GM18951 (cell line): ENCODE measurements around the gene BRIP1.
"Not testable (repeated sequence)": the region's sequence is repeated elsewhere in the genome, so short reads cannot be mapped to it uniquely, and the experiment has no call there.

Experiments
- POLR2A ChIP-seq: IDR thresholded peaks from 4 replicates; pipeline ENCODE4 v1.6.1; 2011; ENCODE audit warnings: mild to moderate bottlenecking; ENCODE audit not compliant: insufficient read length, insufficient read depth; ENCODE audit errors: extremely low read depth
- in situ Hi-C: fragments of 300-500 bp; cut with MboI; formaldehyde crosslinking; loops from one replicate; pipeline ENCODE4 v1.12.0; 2022; ENCODE audit warnings: low sequenced_read_pairs, mixed read lengths, inconsistent platforms; ENCODE audit not compliant: unreplicated experiment

BRIP1 gene

DNA sequence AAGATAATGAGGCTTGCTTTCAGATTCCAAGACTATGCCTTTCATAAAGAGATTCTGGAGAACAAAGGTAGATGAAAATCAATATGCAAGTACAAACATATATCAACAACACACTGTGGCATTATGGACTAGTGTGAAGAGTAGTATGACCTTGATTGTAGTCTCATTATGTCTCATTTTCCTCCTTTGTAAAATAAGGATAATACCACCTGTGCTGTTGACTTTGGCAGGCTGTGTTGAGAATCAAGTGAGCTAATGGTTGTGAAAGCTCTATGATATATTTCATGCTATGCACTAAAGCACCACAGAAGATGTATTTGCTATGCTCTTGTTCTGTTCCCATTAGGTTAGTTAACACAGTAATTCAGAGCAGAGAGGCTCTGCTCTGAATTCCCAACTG lies 193.8 kb downstream of the BRIP1 start:
- in situ Hi-C loops, result no loop called here
- no peak for TF ChIP-seq POLR2A

GRCh38 chr17:61668486-61668885 lies 194.8 kb downstream of the BRIP1 start:
- TF ChIP-seq POLR2A, result no peak
- in situ Hi-C loops, result no loop called here

- in situ Hi-C loops, result not testable (repeated sequence)
These were observed 196.8 kb downstream of the BRIP1 start for GRCh38 chr17:61666406-61667088.

DNA sequence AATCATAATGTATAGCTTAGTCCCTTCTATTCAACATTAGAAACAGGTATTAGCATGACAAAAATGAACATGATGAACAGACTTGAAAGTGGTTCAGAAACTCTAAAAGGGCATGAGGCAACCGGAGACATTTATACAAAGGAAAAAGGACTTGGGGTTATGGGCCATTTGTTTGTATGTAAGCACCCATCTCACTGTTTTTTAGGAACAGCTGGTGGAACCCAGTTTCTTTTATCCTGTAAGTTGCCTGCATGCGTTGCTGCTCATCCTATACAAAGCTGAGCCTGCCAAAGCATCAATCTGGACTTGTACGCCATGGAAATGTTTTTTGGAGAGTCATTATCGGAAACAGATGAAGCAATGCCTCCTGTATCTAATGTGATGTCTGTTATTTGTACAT lies 200.0 kb downstream of the BRIP1 start:
- no peak for TF ChIP-seq POLR2A
- in situ Hi-C loops, result no loop called here

- TF ChIP-seq POLR2A, result no peak
- in situ Hi-C loops, result no loop called here
These were observed 200.6 kb downstream of the BRIP1 start for GRCh38 chr17:61662741-61663140.

DNA sequence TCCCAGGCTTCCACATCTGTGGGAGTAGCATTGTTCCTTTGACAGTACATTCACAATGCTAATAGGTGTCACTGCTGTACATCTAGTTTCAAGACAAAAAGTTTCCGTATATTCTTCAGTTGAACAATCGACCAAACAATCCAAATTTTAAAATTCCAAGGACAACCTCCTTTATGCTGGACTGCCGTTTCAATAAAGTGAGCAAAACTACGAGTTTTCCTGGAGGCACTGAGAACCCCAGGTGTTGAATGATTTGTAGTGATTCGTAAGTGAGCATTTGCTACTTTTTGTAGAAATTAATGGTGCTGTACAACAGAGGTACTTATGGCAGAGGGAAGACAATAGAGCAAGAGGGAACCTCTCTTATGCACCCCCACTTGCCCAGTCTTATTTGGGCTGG lies 201.1 kb downstream of the BRIP1 start:
- no peak for TF ChIP-seq POLR2A
- in situ Hi-C loops, result no loop called here

DNA sequence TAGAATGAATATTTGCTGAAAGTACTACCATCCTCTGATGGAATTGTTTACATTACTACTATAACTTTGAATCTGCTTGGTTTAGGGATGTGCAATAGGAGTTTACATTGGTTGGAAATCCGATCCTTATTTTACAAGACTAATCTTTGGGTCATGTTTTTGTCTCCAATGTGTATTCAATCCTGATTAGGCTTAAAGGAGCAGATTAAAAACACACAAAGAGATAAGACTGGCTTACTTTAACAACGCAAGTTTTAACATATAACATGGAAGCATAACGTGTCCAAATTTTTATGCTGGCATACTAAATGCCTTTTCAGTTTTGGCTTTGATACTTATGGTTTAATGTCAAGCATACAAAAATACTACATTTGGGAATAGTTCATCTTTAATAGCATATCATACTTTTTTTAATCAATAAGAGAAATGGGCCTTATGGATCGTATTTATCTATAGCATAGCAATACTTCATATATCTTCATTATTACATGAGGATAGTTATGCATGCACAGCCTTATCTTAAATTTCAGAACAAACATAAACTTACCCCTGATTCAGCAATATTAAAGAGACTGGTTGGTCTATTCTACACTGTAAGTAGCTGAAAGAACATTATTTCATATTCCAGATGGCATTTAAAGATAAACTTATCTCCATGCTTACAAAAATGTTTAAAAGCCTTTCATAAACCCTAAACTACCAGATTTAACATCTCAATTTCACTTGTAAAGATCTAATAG lies 202.4 kb downstream of the BRIP1 start:
- in situ Hi-C loops, result no loop called here
- TF ChIP-seq POLR2A, result no peak

DNA sequence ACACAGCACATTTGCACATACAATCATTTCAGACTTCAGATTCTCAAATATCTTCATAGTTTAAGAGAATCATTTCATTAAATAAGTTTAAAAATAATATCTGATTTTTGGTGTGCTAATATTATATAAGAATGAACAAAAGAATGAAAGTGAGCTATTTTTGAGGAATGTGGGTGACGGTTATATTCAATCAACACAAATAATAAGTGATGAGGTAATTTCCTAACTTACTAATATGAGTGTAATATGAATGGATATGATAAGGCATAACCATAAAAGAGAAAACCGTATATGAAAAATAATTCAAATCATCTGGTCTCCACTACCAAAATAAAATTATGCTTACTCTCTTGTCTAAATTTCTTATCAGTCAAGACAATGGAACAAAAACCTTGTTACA lies 203.9 kb downstream of the BRIP1 start:
- no peak for TF ChIP-seq POLR2A
- in situ Hi-C loops, result no loop called here

GRCh38 chr17:61658183-61658582 lies 205.1 kb downstream of the BRIP1 start:
- no peak for TF ChIP-seq POLR2A
- in situ Hi-C loops, result no loop called here

DNA sequence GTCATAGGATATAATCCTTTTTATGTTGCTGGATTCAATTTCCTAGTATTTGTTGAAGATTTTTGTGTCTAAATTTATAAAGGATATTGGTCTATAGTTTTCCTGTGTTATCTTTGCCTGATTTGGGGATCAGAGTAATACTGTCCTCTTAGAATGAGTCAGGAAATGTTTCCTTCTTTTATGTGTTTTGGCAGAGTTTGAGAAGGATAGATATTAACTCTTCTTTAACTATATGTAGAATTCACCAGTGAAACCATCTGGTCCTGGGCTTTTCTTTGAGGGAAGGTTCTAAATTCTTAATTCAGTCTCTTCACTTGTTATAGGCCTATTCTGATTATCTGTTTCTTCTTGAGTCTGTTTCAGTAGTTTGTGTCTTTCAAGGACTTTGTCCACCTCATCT lies 206.0 kb downstream of the BRIP1 start:
- in situ Hi-C loops, result no loop called here
- TF ChIP-seq POLR2A, result no peak

- in situ Hi-C loops, result no loop called here
- TF ChIP-seq POLR2A, result no peak
These were observed 206.6 kb downstream of the BRIP1 start for GRCh38 chr17:61656721-61657217.

GRCh38 chr17:61650749-61651148 lies 212.6 kb downstream of the BRIP1 start:
- in situ Hi-C loops, result no loop called here
- TF ChIP-seq POLR2A, result no peak

DNA sequence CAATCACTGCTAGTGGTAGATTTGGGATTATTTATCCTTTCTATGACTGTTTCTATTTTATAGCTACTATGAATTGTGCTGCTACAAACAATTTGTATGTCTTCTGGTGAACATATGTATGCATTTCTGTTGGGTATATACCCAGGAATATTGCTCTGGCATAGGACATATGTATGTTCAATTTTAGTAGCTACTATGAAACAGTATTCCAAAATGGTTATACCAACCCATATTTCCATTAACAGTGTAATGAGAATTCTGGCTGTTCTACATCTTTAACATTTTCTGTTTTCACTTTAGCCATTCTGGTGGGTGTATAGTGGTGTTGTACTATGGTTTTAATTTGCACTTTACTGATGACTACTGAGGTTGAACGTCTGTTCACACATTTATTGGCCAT lies 214.7 kb downstream of the BRIP1 start:
- in situ Hi-C loops, result no loop called here
- no peak for TF ChIP-seq POLR2A

DNA sequence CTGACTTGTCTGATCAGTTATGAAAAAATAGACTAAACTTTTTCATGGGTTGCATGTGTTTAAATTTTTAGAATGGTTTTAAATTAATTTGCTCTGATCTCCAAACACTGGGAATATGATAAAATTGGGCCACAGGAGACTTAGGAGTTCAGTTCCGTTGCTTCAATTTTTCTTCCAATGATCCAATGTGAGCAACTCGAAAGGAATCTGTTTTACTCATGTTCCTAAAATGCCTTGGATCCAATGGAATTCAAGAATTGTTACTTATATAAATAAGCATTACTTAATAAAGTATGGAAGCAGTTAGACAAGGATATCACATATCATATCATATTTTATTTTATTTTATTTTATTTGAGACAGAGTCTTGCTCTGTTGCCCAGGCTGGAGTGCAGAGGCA lies 216.3 kb downstream of the BRIP1 start:
- in situ Hi-C loops, result no loop called here
- TF ChIP-seq POLR2A, result no peak
